Kidney (tissue), 14 donors: ENCODE results near the gene RYR2. TPM values are rescaled to one million over a fixed set of nuclear protein-coding genes. Genes with fewer than 3 reads are reported as not detected.

ENCODE experiments used
- DNase-seq, 5 donors: peaks; one replicate each; pipeline ENCODE4 v3.0.0-alpha.2; 2013 to 2020
- FAIRE-seq: peaks from 2 replicates; lab custom pipeline; 2012; peaks lifted over from hg19 to GRCh38; lab: Jason Lieb, UNC
- H3K27ac ChIP-seq, 2 donors: one replicate each; pipeline ENCODE4 v1.7.0; 2013; ENCODE audit warnings: low read depth in 2 of 2, low read length in 2 of 2, inconsistent platforms in 1 of 2
- H3K27me3 ChIP-seq: one replicate; pipeline ENCODE4 v1.7.1; 2013; ENCODE audit warnings: low read length, inconsistent platforms; ENCODE audit not compliant: control insufficient read depth, insufficient read depth
- H3K36me3 ChIP-seq, 3 donors: one replicate each; pipeline versions ENCODE4 v1.7.0 to v1.7.1; 2013; ENCODE audit warnings: low read length in 3 of 3, control low read depth in 1 of 3, inconsistent platforms in 1 of 3; ENCODE audit not compliant: insufficient read depth in 3 of 3, control insufficient read depth in 2 of 3
- H3K4me1 ChIP-seq, 3 donors: one replicate each; pipeline versions ENCODE4 v1.7.0 to v1.7.1; 2013; ENCODE audit warnings: low read length in 3 of 3, inconsistent platforms in 1 of 3, low read depth in 1 of 3; ENCODE audit not compliant: control insufficient read depth in 2 of 3, insufficient read depth in 2 of 3
- H3K4me3 ChIP-seq, 3 donors: one replicate each; pipeline versions ENCODE4 v1.7.0 to v1.8.1; 2013; ENCODE audit warnings: low read length in 3 of 3, control low read depth in 1 of 3, inconsistent platforms in 1 of 3
- H3K9ac ChIP-seq, 3 donors: one replicate each; pipeline versions ENCODE4 v1.7.0 to v1.7.1; 2013; ENCODE audit warnings: low read length in 3 of 3, control low read depth in 1 of 3, inconsistent platforms in 1 of 3
- H3K9me3 ChIP-seq, 3 donors: one replicate each; pipeline versions ENCODE4 v1.7.0 to v1.7.1; 2013; ENCODE audit warnings: low read length in 3 of 3, control low read depth in 1 of 3, inconsistent platforms in 1 of 3; ENCODE audit not compliant: control insufficient read depth in 2 of 3, insufficient read depth in 1 of 3
- CTCF ChIP-seq: IDR thresholded peaks from 3 replicates; pipeline ENCODE4 v1.5.1; 2012; ENCODE audit warnings: mild to moderate bottlenecking, moderate library complexity, borderline replicate concordance; ENCODE audit not compliant: insufficient read depth; ENCODE audit errors: extremely low read depth
- intact Hi-C: fragments of 100-400 bp; cut with DNase I; formaldehyde crosslinking; loops from one replicate; pipeline ENCODE4 v1.11.1; 2022
- polyA plus RNA-seq: library from polyadenylated mRNA; stranded (reverse); fragments of 350-450 nt; fragmentation: Illumina TruSeq; extraction: RNeasy Lipid Tissue Mini Kit (QIAGEN cat#74804); gene quantifications from one replicate; pipeline ENCODE4 v1.2.3, GENCODE V29; 2014; ENCODE audit warnings: low read depth, low replicate concordance; ENCODE audit not compliant: insufficient read depth
- total RNA-seq: library from RNA; stranded (reverse); fragmentation: NEBNext Ultra II Directional; extraction: Animal tissue kit (Norgen Biotek cat#: 25700); gene quantifications from one replicate; pipeline ENCODE4 v1.2.1, GENCODE V29; 2021
- donor health status: control.
- donor health status: control.
- donor health status: control.
- donor health status: control.
- donor health status: control.
- donor health status: DM: yes; HTN: yes; CAD: no.
- donor health status: Normal renal cell carcinoma (clear cell type).

Gene RYR2
- total and polyA plus RNA-seq, 2 donors from 2014 or later: 0.28 to 0.60 TPM

- Histone ChIP-seq H3K36me3 (no peaks in the 10 kb centered on the region), H3K4me1 (no peaks in the 10 kb centered on the region), H3K27ac (no peak overlapping the region), H3K9me3 (peaks cover 0 to 3% (median 2%) of the 10 kb centered on the region in 3 donors), H3K9ac (no peak overlapping the region), H3K4me3 (no peak overlapping the region), H3K27me3 (no peaks in the 10 kb centered on the region)
- no peak for TF ChIP-seq CTCF
- FAIRE-seq (no peak), DNase-seq (no peak)
- intact Hi-C loops: no loop called here
Observed at GRCh38 chr1:237398751-237399150, 356.8 kb downstream of the RYR2 start.

GRCh38 chr1:237405912-237406311, 363.9 kb downstream of the RYR2 start:
- FAIRE-seq (no peak), DNase-seq (no peak)
- intact Hi-C loops: no loop called here

GRCh38 chr1:237411621-237412020, 369.6 kb downstream of the RYR2 start:
- FAIRE-seq (no peak), DNase-seq (no peak)
- no peak overlapping the region for H3K4me3 ChIP-seq
- H3K4me1 ChIP-seq: no peaks in the 10 kb centered on the region
- no peak for TF ChIP-seq CTCF
- no peaks in the 10 kb centered on the region for H3K9me3 ChIP-seq
- H3K9ac ChIP-seq: no peak overlapping the region
- H3K27me3 ChIP-seq: no peaks in the 10 kb centered on the region
- H3K27ac ChIP-seq: no peak overlapping the region
- H3K36me3 ChIP-seq: no peaks in the 10 kb centered on the region
- intact Hi-C loops: no loop called here

More at GRCh38 chr1:237405912-237406311, 363.9 kb downstream of the RYR2 start:
- no peak overlapping the region for H3K27ac ChIP-seq
- no peaks in the 10 kb centered on the region for H3K4me1 ChIP-seq
- no peak overlapping the region for H3K9ac ChIP-seq
- H3K36me3 ChIP-seq: no peaks in the 10 kb centered on the region
- no peak overlapping the region for H3K4me3 ChIP-seq
- H3K9me3 ChIP-seq: peaks cover 0 to 2% (median 0%) of the 10 kb centered on the region in 3 donors
- no peak for TF ChIP-seq CTCF
- H3K27me3 ChIP-seq: no peaks in the 10 kb centered on the region
